Psoas muscle (tissue), 8 donors: Measurements from ENCODE around the gene ANGEL2. TPM values are rescaled to one million over a fixed set of nuclear protein-coding genes. Genes with fewer than 3 reads are reported as not detected.

Experiments used
- ATAC-seq, 4 donors: fragments of 200-7000 bp; cut with Tn5 transposase; one replicate each; pipeline ENCODE4 v1.9.1; 2020; ENCODE audit warnings: moderate library complexity in 3 of 4, mild to moderate bottlenecking in 2 of 4
- DNase-seq, 2 donors: peaks; one replicate each; pipeline ENCODE4 v3.0.0-alpha.2; 2020
- H3K27ac ChIP-seq: fragments of 200-600 bp; one replicate; pipeline ENCODE4 v1.8.0; 2022
- H3K27me3 ChIP-seq, 3 donors: fragments of 200-600 bp in 1 of 3; one replicate each; pipeline versions ENCODE4 v1.6.1 to v1.8.0; 2013 to 2022; ENCODE audit warnings: low read length in 2 of 3, mild to moderate bottlenecking in 2 of 3, moderate library complexity in 1 of 3; ENCODE audit not compliant: insufficient read depth in 3 of 3
- H3K36me3 ChIP-seq, 2 donors: fragments of 200-600 bp in 1 of 2; one replicate each; pipeline versions ENCODE4 v1.6.1 to v1.8.0; 2013 to 2022; ENCODE audit warnings: low read depth in 1 of 2, mild to moderate bottlenecking in 1 of 2, moderate library complexity in 1 of 2; ENCODE audit not compliant: insufficient read depth in 1 of 2
- H3K4me1 ChIP-seq: fragments of 200-600 bp; one replicate; pipeline ENCODE4 v1.8.0; 2022
- H3K4me3 ChIP-seq: fragments of 200-600 bp; one replicate; pipeline ENCODE4 v1.8.0; 2022; ENCODE audit warnings: mild to moderate bottlenecking
- H3K9me3 ChIP-seq: fragments of 200-600 bp; one replicate; pipeline ENCODE4 v1.8.0; 2022
- CTCF ChIP-seq: fragments of 200-600 bp; IDR thresholded peaks from one replicate; pipeline ENCODE4 v1.8.0; 2022; ENCODE audit warnings: antibody characterized with exemption
- WGBS, 3 donors: extraction: QIAGEN DNeasy Blood & Tissue Kit; methylation state at CpG; one replicate each; pipeline versions ENCODE4 v1.1.6 to v1.1.7; 2013; 5-methylcytosine and 5-hydroxymethylcytosine counted together
- intact Hi-C, 2 donors: fragments of 100-400 bp; cut with DNase I; formaldehyde crosslinking; loops; one replicate each; pipeline versions ENCODE4 v1.11.0 to v1.14.2; 2022
- polyA plus RNA-seq, 3 donors: library from polyadenylated mRNA; stranded (reverse); fragments of 200-250 nt; gene quantifications; one replicate each; pipeline ENCODE4 v1.2.3, GENCODE V29; 2013
- total RNA-seq, 4 donors: library from RNA; stranded (reverse); fragmentation: NEBNext Ultra II Directional in 2 of 4; extraction: Animal tissue kit (Norgen Biotek cat#: 25700) in 2 of 4; gene quantifications; one replicate each; pipeline versions ENCODE4 v1.2.1 to v1.2.4, GENCODE V29; 2021 to 2023
- donor health status: healthy with polysubstance abuse.
- donor health status: DM: no; HTN: no; CAD: no; lungs with moderate emphysema.
- donor health status: Bipolar disorder and iron deficiency.
- donor health status: healthy.
- donor health status: DM: yes; HTN: yes; CAD: no.
- donor health status: DM: no; HTN: no; CAD: no.
- donor health status: DM: no; HTN: no; CAD: no.
- donor health status: DM: yes; HTN: yes; CAD: no.

ANGEL2 gene
- total and polyA plus RNA-seq, 7 donors = 7.3 to 24.9 (median 18.2) TPM

GRCh38 chr1:213055767-213056166 is 40.1 kb upstream of the ANGEL2 start:
- Histone ChIP-seq H3K27me3 (no peaks in the 10 kb centered on the region), H3K9me3 (peaks cover 6% of the 10 kb centered on the region), H3K4me1 (peaks cover 23% of the 10 kb centered on the region), H3K27ac (no peak overlapping the region), H3K36me3 (no peaks in the 10 kb centered on the region), H3K4me3 (no peak overlapping the region)
- ATAC-seq (no peak), DNase-seq (no peak)
- intact Hi-C loops = no loop called here
- TF ChIP-seq CTCF = no peak
- WGBS, 3 donors = 86 to 92% (median 88%) methylated on average over 3 of the region's 3 CpGs

GRCh38 chr1:213054733-213055591 is 39.3 kb upstream of the ANGEL2 start:
- intact Hi-C loops = no loop called here
- DNase-seq = no peak
- no peak overlapping the region for H3K4me3 ChIP-seq
- H3K36me3 ChIP-seq = no peaks in the 10 kb centered on the region
- no peak for ATAC-seq
- H3K27ac ChIP-seq = no peak overlapping the region
- peaks cover 23% of the 10 kb centered on the region for H3K4me1 ChIP-seq
- TF ChIP-seq CTCF = no peak
- no peaks in the 10 kb centered on the region for H3K27me3 ChIP-seq
- peaks cover 6% of the 10 kb centered on the region for H3K9me3 ChIP-seq

- Histone ChIP-seq H3K4me3 (no peak overlapping the region), H3K36me3 (no peaks in the 10 kb centered on the region), H3K27me3 (peaks cover 0 to 3% (median 0%) of the 10 kb centered on the region in 3 donors), H3K27ac (no peak overlapping the region), H3K4me1 (peaks cover 23% of the 10 kb centered on the region), H3K9me3 (peaks cover 2% of the 10 kb centered on the region)
- ATAC-seq (no peak), DNase-seq (no peak)
- 82 to 84% (median 84%) methylated on average over 2 of the region's 2 CpGs for WGBS, 3 donors
- intact Hi-C loops = no loop called here
- no peak for TF ChIP-seq CTCF
These were observed 38.5 kb upstream of the ANGEL2 start for GRCh38 chr1:213054142-213054541.

- Histone ChIP-seq H3K36me3 (no peaks in the 10 kb centered on the region), H3K27ac (no peak overlapping the region), H3K27me3 (peaks cover 0 to 7% (median 0%) of the 10 kb centered on the region in 3 donors), H3K4me3 (no peak overlapping the region), H3K4me1 (peaks cover 23% of the 10 kb centered on the region), H3K9me3 (no peaks in the 10 kb centered on the region)
- no peak for DNase-seq
- TF ChIP-seq CTCF = no peak
- ATAC-seq = no peak
- intact Hi-C loops = no loop called here
These were observed 37.8 kb upstream of the ANGEL2 start for GRCh38 chr1:213053455-213053854.

DNA sequence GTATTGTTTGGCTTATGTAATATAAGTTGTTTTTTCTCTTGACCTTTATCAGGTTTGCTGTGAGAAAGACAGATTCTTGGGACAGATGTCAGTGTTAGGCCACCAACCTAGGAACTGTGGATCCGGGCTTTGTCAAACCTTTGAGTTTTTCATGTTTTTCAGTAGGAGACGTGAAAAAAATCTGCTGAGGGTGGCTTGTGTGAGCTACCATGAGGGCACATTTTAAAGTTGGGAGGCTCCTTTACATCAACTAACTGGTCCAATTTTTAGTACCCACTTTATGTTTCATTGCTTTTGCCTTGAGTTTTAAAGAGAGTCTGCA is 36.2 kb upstream of the ANGEL2 start:
- Histone ChIP-seq H3K9me3 (no peaks in the 10 kb centered on the region), H3K27me3 (peaks cover 0 to 12% (median 0%) of the 10 kb centered on the region in 3 donors), H3K27ac (peak overlapping the region; percentile 87), H3K4me3 (peak overlapping the region; percentile 96), H3K36me3 (no peaks in the 10 kb centered on the region), H3K4me1 (peaks cover 23% of the 10 kb centered on the region)
- DNase-seq (no peak), ATAC-seq (no peak)
- no peak for TF ChIP-seq CTCF
- intact Hi-C loops = loop anchor here in 1 of 2 donors (2.0 kb wide), 1 partner anchor 35 kb away; no protein-coding TSS in a partner anchor
- 16 to 48% (median 26%) methylated on average over 2 of the region's 2 CpGs for WGBS, 3 donors
